Measurements from ENCODE around the gene ZEB1. TPM values are rescaled to one million over a fixed set of nuclear protein-coding genes. Genes with fewer than 3 reads are reported as not detected.

The ZEB1 gene
- total and polyA plus RNA-seq, 2 of the 8 experiments (the other 6 are each of a cell fraction or from before 2014, with no cell fraction given) = 0.08 to 0.15 TPM

GRCh38 chr10:31358688-31359330 lies 39.8 kb downstream of the ZEB1 start (continued):
- no peak for TF ChIP-seq CHD7 (IDR thresholded peaks at IDR 0.05; ENCODE audit: insufficient replicate concordance, low read length)
- no peak for TF ChIP-seq TAF1 (IDR thresholded peaks at IDR 0.05; ENCODE audit: low read depth, low read length)
- TF ChIP-seq SIN3A (conservative IDR thresholded peaks at IDR 0.05 in 1 of 2, IDR thresholded peaks at IDR 0.05 in 1 of 2; ENCODE audit: low read depth in 1 of 2, low read length in 2 of 2) = no peak
- no peak for TF ChIP-seq EZH2 (IDR thresholded peaks at IDR 0.05; ENCODE audit: low read depth, low read length, severe bottlenecking)
- no peak for TF ChIP-seq CREB1 (IDR thresholded peaks at IDR 0.05)
- TF ChIP-seq SP4 (IDR thresholded peaks at IDR 0.05; ENCODE audit: low read length) = no peak
